GM21367 (cell line): ENCODE data around the gene TBC1D5.
"Not testable (repeated sequence)": the region's sequence is repeated elsewhere in the genome, so short reads cannot be mapped to it uniquely, and the experiment has no call there.

Source experiments
- ATAC-seq: cut with Tn5 transposase; IDR thresholded peaks from one replicate; pipeline ENCODE4 v1.9.1; 2021; ENCODE audit not compliant: unreplicated experiment

The TBC1D5 gene

GRCh38 chr3:17369973-17370372 lies 372.5 kb downstream of the TBC1D5 start:
- ATAC-seq = no peak

GRCh38 chr3:17367171-17367570 lies 375.3 kb downstream of the TBC1D5 start:
- ATAC-seq = no peak

GRCh38 chr3:17360991-17361390 lies 381.4 kb downstream of the TBC1D5 start:
- ATAC-seq = no peak

DNA sequence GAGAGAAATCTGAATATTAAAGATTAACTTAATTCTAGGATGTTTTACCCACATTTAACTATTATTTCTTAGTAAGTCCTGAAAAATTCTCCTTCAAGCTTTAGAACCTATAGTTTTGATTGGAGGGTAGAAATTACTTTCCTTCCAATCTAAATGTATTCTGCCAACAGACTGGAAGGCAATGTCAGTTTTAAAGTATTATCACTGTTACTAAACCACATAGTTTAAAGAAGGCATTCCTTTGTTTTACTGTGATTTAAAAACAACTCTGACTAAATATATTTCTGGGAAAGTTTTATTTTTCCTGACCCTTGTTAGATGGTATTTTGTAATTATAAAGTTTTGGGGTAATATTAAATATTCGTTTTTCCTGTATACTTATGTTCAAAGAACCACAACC lies 382.5 kb downstream of the TBC1D5 start:
- no peak for ATAC-seq

DNA sequence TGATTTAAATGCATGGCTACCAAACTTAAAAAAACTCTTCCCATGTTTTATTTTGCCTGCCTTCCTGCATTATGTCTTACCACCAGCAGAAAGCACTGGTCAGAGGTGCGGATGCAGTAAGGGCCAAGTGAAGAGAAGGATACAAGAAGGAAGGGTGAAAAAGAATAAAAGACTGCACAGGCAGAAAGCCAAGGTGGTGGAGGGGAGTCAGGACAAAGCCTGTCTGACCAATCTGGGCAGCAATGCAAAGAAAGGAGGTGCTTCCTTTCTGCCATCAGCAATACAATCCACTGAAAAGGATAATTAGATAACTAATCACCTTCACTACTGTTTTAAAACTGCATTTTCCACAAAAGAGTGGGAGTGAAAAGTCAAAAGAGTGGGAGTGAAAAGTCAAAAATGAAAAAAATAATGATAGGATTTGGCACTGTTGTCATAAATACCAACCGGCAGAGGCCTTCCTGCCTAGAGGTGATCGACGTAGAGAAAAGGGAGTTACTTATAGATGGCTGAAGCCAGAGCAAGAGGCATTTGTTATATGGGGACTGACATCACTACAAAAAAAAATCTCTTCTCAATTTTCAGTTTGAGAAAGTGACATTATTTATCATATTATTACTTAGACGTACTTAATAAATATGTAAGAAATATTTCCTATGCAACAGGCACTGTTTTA lies 385.3 kb downstream of the TBC1D5 start:
- ATAC-seq = no peak

GRCh38 chr3:17356585-17356984 lies 385.8 kb downstream of the TBC1D5 start:
- no peak for ATAC-seq

DNA sequence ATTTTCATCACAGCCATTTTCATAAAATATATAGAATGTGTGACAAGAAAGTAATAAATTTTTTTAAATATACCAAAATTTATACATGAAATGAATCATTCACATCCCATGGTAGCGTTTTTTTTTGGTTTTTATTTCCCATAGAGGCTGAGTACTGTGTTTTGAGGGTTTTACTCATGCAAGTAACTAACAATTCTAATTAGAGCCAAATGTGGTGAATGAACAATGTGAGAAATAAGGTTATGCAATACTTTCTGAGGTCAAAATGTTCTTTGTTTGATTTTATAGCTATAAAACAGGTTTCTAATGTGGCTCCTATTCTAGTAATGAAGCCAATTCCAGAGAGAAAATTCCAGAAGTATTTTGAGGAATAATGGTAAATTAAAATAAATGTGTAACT lies 386.8 kb downstream of the TBC1D5 start:
- no peak for ATAC-seq

DNA sequence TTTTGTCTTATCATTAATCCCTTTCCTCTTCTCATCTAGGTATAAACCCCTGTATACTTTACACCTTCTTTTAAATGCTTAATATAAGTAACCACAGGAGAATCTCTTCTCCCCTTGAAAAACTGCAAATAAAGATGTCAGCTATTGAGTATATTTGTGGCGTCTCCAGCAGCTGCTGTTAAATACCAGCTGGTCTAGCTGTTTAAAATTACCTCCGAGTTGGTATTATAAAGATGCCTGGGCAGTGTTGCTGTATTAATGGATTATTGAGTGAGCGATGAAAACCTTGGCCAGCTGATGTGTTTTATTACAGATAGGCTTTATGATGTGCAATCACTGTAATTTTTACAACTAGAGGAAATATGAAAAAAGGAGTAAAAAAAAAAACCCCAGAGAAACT lies 388.1 kb downstream of the TBC1D5 start:
- ATAC-seq = no peak

- ATAC-seq = no peak
Measured at GRCh38 chr3:17352620-17353019, 389.8 kb downstream of the TBC1D5 start.

DNA sequence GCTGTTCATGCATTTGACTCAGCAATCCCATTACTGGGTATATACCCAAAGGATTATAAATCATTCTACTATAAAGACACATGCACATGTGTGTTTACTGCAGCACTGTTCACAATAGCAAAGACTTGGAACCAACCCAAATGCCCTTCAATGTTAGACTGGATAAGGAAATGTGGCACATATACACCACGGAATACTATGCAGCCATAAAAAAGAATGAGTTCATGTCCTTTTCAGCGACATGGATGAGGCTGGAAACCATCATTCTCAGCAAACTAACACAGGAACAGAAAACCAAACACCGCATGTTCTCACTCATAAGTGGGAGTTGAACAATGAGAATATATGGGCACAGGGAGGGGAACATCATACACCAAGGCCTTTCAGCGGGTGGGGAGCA lies 391.2 kb downstream of the TBC1D5 start:
- ATAC-seq = not testable (repeated sequence)

GRCh38 chr3:17349093-17349492 lies 393.3 kb downstream of the TBC1D5 start:
- no peak for ATAC-seq

DNA sequence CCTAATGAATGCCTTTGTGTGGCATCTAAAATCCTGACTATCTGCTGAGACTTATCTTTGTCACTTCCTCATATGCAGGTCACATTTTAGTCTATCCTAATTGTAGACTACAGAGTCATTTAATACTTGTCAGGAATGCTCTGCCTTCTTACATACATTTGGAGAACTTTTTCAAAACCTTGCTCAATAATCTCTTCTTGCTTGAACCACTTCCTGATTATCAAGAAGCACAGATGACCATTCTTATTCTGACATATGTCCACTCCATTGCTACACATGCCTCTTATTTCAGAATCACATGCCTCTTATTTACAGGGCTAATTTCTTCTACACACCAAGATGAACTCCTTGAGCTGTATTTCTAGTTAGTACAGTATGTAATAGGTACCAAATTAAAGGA lies 400.3 kb downstream of the TBC1D5 start:
- no peak for ATAC-seq

DNA sequence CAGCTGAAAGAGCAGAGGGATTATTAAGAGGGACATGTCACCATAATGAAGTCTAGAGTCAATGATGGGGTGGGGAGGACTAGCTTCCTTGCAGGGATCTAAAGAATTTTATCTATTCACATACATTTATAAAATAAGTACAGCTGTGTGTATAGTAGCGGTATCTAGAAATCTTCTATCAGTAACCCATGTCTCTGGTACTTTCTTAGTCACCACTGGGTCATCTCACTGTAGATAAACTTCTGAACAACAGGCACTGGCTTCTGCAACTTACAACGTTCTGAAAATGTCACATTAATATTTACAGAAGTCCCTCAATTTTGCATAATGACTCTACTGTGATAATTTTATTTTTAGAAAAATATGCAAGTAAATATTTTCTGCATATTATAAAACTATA lies 401.7 kb downstream of the TBC1D5 start:
- no peak for ATAC-seq

DNA sequence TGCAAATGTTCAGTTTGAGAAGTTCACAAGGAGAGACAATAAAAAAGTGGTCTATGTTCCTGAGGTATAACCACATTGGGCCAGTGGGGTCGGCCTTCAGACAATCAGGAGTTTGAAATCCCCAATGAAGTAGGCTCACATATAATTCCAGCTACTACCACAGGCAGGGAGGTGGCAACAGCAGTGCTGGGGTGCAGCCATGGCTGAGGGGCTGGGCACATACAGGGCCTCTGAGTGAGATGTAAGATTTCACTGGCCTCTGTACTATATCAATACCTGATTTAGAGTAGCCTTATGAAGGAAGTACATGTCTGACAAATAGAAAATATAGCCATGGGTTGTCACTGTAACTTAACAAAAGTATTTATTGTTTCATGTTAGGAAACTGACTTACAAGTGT lies 402.2 kb downstream of the TBC1D5 start:
- no peak for ATAC-seq

DNA sequence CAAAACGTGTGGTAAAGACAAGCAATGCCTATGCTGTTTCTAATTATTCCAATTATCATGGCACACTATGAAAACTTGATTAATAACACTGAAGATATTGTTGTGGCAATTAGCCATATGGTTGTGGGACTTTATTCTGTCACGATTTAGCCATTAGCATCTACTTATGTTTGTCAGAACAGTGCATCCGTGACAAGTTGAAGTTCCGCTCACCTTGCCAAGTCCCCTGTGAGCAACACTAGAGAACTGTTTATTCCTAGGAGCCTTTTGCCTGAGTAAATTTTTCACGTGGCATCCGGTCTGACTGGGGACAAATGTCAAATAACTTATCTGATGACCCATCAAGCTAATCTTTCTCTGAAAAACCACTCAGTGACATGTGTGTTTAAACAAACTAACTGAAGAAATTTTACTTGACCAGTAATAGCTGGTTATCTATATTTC lies 403.3 kb downstream of the TBC1D5 start:
- ATAC-seq = no peak

GRCh38 chr3:17336291-17336690 lies 406.1 kb downstream of the TBC1D5 start:
- no peak for ATAC-seq

DNA sequence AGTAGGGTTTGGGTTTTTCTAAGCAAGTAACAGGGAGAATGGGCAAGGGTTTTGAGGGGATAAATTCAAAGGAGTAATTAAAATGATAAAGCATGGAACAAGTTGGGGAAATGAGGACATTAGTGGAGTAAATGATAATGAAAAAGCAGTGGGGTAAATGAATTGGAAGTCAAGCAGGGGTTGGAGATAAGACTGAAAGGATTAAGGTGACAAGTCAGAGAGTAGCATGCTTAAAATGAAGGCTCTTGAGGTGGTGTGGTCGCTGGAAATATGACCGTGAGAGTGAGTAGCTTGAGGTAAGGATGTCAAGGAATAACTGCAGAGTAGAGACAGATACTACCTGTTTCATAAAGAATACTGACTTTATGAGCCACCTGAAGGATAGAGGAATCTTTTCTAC lies 408.5 kb downstream of the TBC1D5 start:
- no peak for ATAC-seq

DNA sequence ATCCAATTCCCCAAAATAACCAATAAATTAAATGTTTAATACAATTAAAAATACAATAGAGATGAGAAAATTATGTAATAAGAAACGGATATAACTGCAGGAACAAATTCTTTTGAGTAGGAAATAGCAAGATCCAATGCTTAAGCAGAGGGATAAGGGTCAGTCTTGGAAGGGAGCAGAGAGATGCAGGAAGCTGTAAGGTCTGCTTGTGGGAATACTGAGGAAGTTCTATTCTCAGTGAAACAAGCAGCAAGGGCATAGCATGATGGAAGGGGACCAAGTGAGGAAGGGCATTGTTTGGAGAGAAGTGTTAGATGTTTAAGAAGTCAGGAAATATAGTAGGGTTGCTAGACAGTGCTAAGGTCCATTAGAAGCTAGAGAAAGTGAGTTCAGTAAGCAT lies 409.0 kb downstream of the TBC1D5 start:
- ATAC-seq = no peak

- no peak for ATAC-seq
Measured at GRCh38 chr3:17330660-17331059, 411.8 kb downstream of the TBC1D5 start.

GRCh38 chr3:17329927-17330326 lies 412.5 kb downstream of the TBC1D5 start:
- no peak for ATAC-seq

DNA sequence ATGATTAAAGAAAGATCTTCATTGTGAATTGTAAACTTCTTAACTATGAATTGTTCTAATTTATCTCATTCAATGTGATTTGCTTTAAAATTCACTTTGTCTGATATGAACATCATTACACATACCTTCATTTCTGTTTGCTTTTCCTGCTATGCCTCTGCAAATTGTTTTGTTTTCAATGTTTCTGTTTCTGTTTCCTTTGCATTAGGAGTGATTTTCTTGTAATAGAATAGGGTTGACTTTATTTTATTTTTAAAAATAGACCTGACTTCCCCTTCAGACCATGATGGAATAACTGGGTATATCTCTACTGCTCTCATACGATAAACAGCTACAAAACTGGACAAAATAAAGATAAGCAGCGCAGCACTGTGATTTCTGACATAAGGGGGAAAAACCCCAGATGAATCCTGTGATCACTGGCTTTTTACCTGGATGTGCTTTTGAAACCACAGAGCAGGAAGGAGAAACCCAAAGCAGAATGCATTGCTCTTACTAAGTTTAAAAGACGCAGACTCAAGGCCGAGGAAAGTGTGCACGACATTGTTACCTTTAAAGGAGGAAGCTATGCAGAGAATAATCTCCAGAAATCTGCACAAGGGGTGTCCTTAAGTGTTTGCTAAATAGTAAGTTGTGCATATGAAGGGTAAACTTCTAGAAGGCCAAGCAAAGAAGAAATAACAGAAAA lies 420.2 kb downstream of the TBC1D5 start:
- no peak for ATAC-seq

GRCh38 chr3:17320266-17320665 lies 422.2 kb downstream of the TBC1D5 start:
- no peak for ATAC-seq

DNA sequence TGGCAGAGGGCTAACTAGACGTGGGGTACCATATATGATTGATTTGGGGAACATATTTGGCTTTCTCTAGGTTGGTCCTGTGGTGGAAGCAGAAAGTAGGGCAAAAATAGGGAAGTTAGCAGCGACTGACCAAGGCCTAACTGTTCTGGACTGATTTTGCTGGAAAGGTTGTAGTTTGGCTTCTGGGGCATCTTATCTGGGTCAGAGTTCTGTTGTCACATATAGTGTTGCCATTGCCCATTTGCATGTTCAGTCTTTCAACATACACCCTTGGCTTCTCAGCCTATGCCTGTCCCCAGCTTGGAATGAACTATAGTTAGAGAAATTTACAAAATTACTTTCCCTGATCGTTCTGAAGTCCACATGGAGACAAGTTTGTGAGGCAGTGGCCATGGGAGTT lies 426.5 kb downstream of the TBC1D5 start:
- no peak for ATAC-seq
